Omental fat pad (tissue), 4 donors: ENCODE data around the gene SLC50A1. TPM values are rescaled to one million over a fixed set of nuclear protein-coding genes. Genes with fewer than 3 reads are reported as not detected.
"Not testable (repeated sequence)": the region's sequence is repeated elsewhere in the genome, so short reads cannot be mapped to it uniquely, and the experiment has no call there.

ENCODE experiments used
- ATAC-seq: fragments of 150-250 bp; one replicate; pipeline ENCODE4 v1.9.1; 2016; ENCODE audit warnings: mild to moderate bottlenecking, moderate library complexity; ENCODE audit not compliant: low FRiP score
- DNase-seq: peaks from one replicate; pipeline ENCODE4 v3.0.0-alpha.2; 2019; ENCODE audit warnings: low spot score
- CTCF ChIP-seq, 3 donors: fragments of 450-650 bp; IDR thresholded peaks; one replicate each; pipeline ENCODE4 v1.5.1; 2016 to 2017; ENCODE audit warnings: antibody characterized with exemption in 3 of 3, mild to moderate bottlenecking in 3 of 3, moderate library complexity in 2 of 3
- total RNA-seq, 4 donors: library from RNA; depleted of rRNA; stranded (reverse); fragments of >200 nt; gene quantifications; one replicate each; pipeline ENCODE4 v1.1.0, GENCODE V29; 2016

SLC50A1 gene
- total RNA-seq, 4 donors from 2014 or later: 26.8 to 40.6 (median 27.5) TPM

- peak in 1 of 3 donors; percentile 77 for TF ChIP-seq CTCF (IDR thresholded peaks at IDR 0.05)
- ATAC-seq (peak; percentile 64), DNase-seq (peak; percentile 73)
Measured at GRCh38 chr1:155167166-155168104, 31.8 kb downstream of the SLC50A1 start.

- not testable (repeated sequence) for DNase-seq, ATAC-seq
Measured at GRCh38 chr1:155168105-155168445, 32.4 kb downstream of the SLC50A1 start.

GRCh38 chr1:155168456-155169210 is 33.0 kb downstream of the SLC50A1 start:
- no peak for DNase-seq
- TF ChIP-seq CTCF (IDR thresholded peaks at IDR 0.05): no peak
- ATAC-seq: no peak

GRCh38 chr1:155169541-155169940 is 33.9 kb downstream of the SLC50A1 start:
- no peak for TF ChIP-seq CTCF (IDR thresholded peaks at IDR 0.05)
- ATAC-seq (no peak), DNase-seq (no peak)

- TF ChIP-seq CTCF (IDR thresholded peaks at IDR 0.05): no peak
- ATAC-seq: no peak
- DNase-seq: no peak
Measured at GRCh38 chr1:155170101-155170785, 34.6 kb downstream of the SLC50A1 start.

- ATAC-seq: no peak
- no peak for TF ChIP-seq CTCF (IDR thresholded peaks at IDR 0.05)
- no peak for DNase-seq
Measured at GRCh38 chr1:155170806-155171205, 35.2 kb downstream of the SLC50A1 start.
